Mesenchymal stem cell (in vitro differentiated cells and primary cell): ENCODE data around the gene MYLK.
A peak's percentile ranks its signal among the peaks of the same experiment; 100 is the strongest.

Experiments used
- DNase-seq: peaks from one replicate; pipeline ENCODE4 v3.0.0-alpha.2; 2013
- H2AFZ ChIP-seq: one replicate; pipeline ENCODE4 v1.6.1; 2013; ENCODE audit warnings: low read depth, mild to moderate bottlenecking, control low read depth, inconsistent platforms, low read length, moderate library complexity
- H2AK5ac ChIP-seq: 2 replicates; pipeline ENCODE4 v1.6.1; 2013; ENCODE audit warnings: low read length, moderate library complexity, mild to moderate bottlenecking, inconsistent platforms; ENCODE audit not compliant: severe bottlenecking
- H2BK120ac ChIP-seq: one replicate; pipeline ENCODE4 v1.6.1; 2013; ENCODE audit warnings: low read depth, mild to moderate bottlenecking, inconsistent platforms, low read length, moderate library complexity
- H2BK12ac ChIP-seq, 2 experiments: one replicate each; pipeline ENCODE4 v1.6.1; 2013; ENCODE audit warnings: inconsistent platforms in 2 of 2, low read length in 2 of 2, mild to moderate bottlenecking in 2 of 2, moderate library complexity in 2 of 2, control low read depth in 1 of 2
- H2BK15ac ChIP-seq: one replicate; pipeline ENCODE4 v1.6.1; 2013; ENCODE audit warnings: mild to moderate bottlenecking, low read depth, inconsistent platforms; ENCODE audit not compliant: poor library complexity, severe bottlenecking
- H2BK5ac ChIP-seq: 2 replicates; pipeline ENCODE4 v1.6.1; 2013; ENCODE audit warnings: low read depth, mild to moderate bottlenecking, low read length, control low read depth, inconsistent platforms; ENCODE audit not compliant: poor library complexity, severe bottlenecking
- H3K14ac ChIP-seq, 2 experiments: one replicate each; pipeline ENCODE4 v1.6.1; 2013; ENCODE audit warnings: inconsistent platforms in 2 of 2, low read length in 2 of 2, control low read depth in 1 of 2, mild to moderate bottlenecking in 1 of 2, moderate library complexity in 1 of 2
- H3K18ac ChIP-seq, 2 experiments: one replicate each; pipeline ENCODE4 v1.6.1; 2013; ENCODE audit warnings: inconsistent platforms in 2 of 2, low read length in 2 of 2, control low read depth in 1 of 2, low read depth in 1 of 2, mild to moderate bottlenecking in 1 of 2
- H3K23ac ChIP-seq, 2 experiments: one replicate each; pipeline ENCODE4 v1.6.1; 2013; ENCODE audit warnings: inconsistent platforms in 2 of 2, low read length in 2 of 2, mild to moderate bottlenecking in 2 of 2, moderate library complexity in 2 of 2, control low read depth in 1 of 2
- H3K27ac ChIP-seq: 2 replicates; pipeline ENCODE4 v1.5.1; 2013; ENCODE audit warnings: mild to moderate bottlenecking, moderate library complexity, low read length, control low read depth, inconsistent platforms; ENCODE audit not compliant: poor library complexity, severe bottlenecking
- H3K27me3 ChIP-seq, 2 experiments: 2 replicates each; pipeline versions ENCODE4 v1.6.1 to v1.7.0; 2013; ENCODE audit warnings: low read length in 2 of 2, mild to moderate bottlenecking in 2 of 2, moderate library complexity in 2 of 2, control low read depth in 1 of 2, inconsistent platforms in 1 of 2; ENCODE audit not compliant: control insufficient read depth in 1 of 2, insufficient read depth in 1 of 2
- H3K36me3 ChIP-seq, 2 experiments: 2 replicates each; pipeline versions ENCODE4 v1.6.1 to v1.7.0; 2013; ENCODE audit warnings: low read length in 2 of 2, control low read depth in 1 of 2, inconsistent platforms in 1 of 2, low read depth in 1 of 2, mild to moderate bottlenecking in 1 of 2; ENCODE audit not compliant: insufficient read depth in 2 of 2, control insufficient read depth in 1 of 2
- H3K4ac ChIP-seq, 2 experiments: one replicate each; pipeline ENCODE4 v1.6.1; 2013; ENCODE audit warnings: inconsistent platforms in 2 of 2, low read length in 2 of 2, mild to moderate bottlenecking in 2 of 2, moderate library complexity in 2 of 2, control low read depth in 1 of 2, low read depth in 1 of 2
- H3K4me1 ChIP-seq: 2 replicates; pipeline ENCODE4 v1.6.1; 2013; ENCODE audit warnings: low read depth, low read length, control low read depth; ENCODE audit not compliant: control insufficient read depth, insufficient read depth
- H3K4me2 ChIP-seq: 2 replicates; pipeline ENCODE4 v1.6.1; 2013; ENCODE audit warnings: low read length, mild to moderate bottlenecking, inconsistent platforms; ENCODE audit not compliant: poor library complexity, severe bottlenecking
- H3K4me3 ChIP-seq, 2 experiments: 2 replicates each; pipeline versions ENCODE4 v1.5.1 to v1.7.0; 2013; ENCODE audit warnings: low read length in 2 of 2, mild to moderate bottlenecking in 2 of 2, control low read depth in 1 of 2, low read depth in 1 of 2; ENCODE audit not compliant: insufficient read depth in 1 of 2
- H3K79me1 ChIP-seq: replicated peaks from 2 replicates; pipeline ENCODE4 v1.6.1; 2013; ENCODE audit warnings: mild to moderate bottlenecking, control low read depth, low read length, inconsistent platforms; ENCODE audit not compliant: poor library complexity, severe bottlenecking
- H3K9ac ChIP-seq: 2 replicates; pipeline ENCODE4 v1.7.0; 2013; ENCODE audit warnings: mild to moderate bottlenecking, low read length, moderate library complexity
- H3K9me3 ChIP-seq: 2 replicates; pipeline ENCODE4 v1.7.0; 2013; ENCODE audit warnings: mild to moderate bottlenecking, low read length; ENCODE audit not compliant: control insufficient read depth
- H4K8ac ChIP-seq: one replicate; pipeline ENCODE4 v1.6.1; 2013; ENCODE audit warnings: inconsistent platforms, mild to moderate bottlenecking, low read length, moderate library complexity
- H4K91ac ChIP-seq: one replicate; pipeline ENCODE4 v1.6.1; 2013; ENCODE audit warnings: mild to moderate bottlenecking, low read length, inconsistent platforms
- WGBS: methylation state at CpG from one replicate; pipeline ENCODE4 v1.1.7; 2013; ENCODE audit warnings: mixed read lengths; 5-methylcytosine and 5-hydroxymethylcytosine counted together

MYLK gene

GRCh38 chr3:123757281-123757940 is 126.7 kb downstream of the MYLK start:
- Histone ChIP-seq H3K4me3 (peak overlapping the region in 1 of 2 experiments; percentile 21), H2AK5ac (peak overlapping the region; percentile 66), H3K27me3 (no peaks in the 10 kb centered on the region), H3K36me3 (no peaks in the 10 kb centered on the region), H3K23ac (peak overlapping the region in 1 of 2 experiments; percentile 20), H3K27ac (peak overlapping the region; percentile 99), H2AFZ (no peak overlapping the region), H3K4me2 (no peak overlapping the region), H3K79me1 (peaks cover 7% of the 10 kb centered on the region), H2BK12ac (peak overlapping the region; percentile 11 to 95), H3K9ac (peak overlapping the region; percentile 42), H3K4ac (peak overlapping the region; percentile 13 to 29), H2BK5ac (peak overlapping the region; percentile 98), H3K18ac (peak overlapping the region; percentile 67 to 96), H4K8ac (peak overlapping the region; percentile 87), H3K4me1 (peaks cover 26% of the 10 kb centered on the region), H2BK15ac (peak overlapping the region; percentile 97), H3K9me3 (no peaks in the 10 kb centered on the region), H2BK120ac (no peak overlapping the region), H3K14ac (peak overlapping the region in 1 of 2 experiments; percentile 12), H4K91ac (peak overlapping the region; percentile 93)
- peak; percentile 46 for DNase-seq
- 88% methylated on average over 5 of the region's 5 CpGs for WGBS

GRCh38 chr3:123755501-123755900 is 128.6 kb downstream of the MYLK start:
- Histone ChIP-seq H3K79me1 (peaks cover 11% of the 10 kb centered on the region), H2BK15ac (no peak overlapping the region), H3K4me2 (peak overlapping the region; percentile 5), H4K91ac (peak overlapping the region; percentile 48), H3K4me3 (no peak overlapping the region), H3K27ac (peak overlapping the region; percentile 99), H3K14ac (no peak overlapping the region), H3K23ac (no peak overlapping the region), H3K9ac (no peak overlapping the region), H3K27me3 (no peaks in the 10 kb centered on the region), H2BK120ac (no peak overlapping the region), H3K18ac (peak overlapping the region in 1 of 2 experiments; percentile 77), H3K9me3 (no peaks in the 10 kb centered on the region), H4K8ac (peak overlapping the region; percentile 76), H2AK5ac (peak overlapping the region; percentile 100), H3K36me3 (peaks cover 8 to 9% of the 10 kb centered on the region in 2 experiments), H2BK12ac (peak overlapping the region; percentile 10 to 67), H3K4me1 (peaks cover 31% of the 10 kb centered on the region), H2BK5ac (peak overlapping the region; percentile 99), H2AFZ (no peak overlapping the region), H3K4ac (peak overlapping the region in 1 of 2 experiments; percentile 37)
- WGBS = 89% methylated on average over 2 of the region's 2 CpGs
- no peak for DNase-seq

- no peak for DNase-seq
- Histone ChIP-seq H3K18ac (peak overlapping the region in 1 of 2 experiments; percentile 2), H3K36me3 (peaks cover 8 to 9% of the 10 kb centered on the region in 2 experiments), H3K4me2 (peak overlapping the region; percentile 12), H2BK12ac (no peak overlapping the region), H3K14ac (no peak overlapping the region), H3K9ac (no peak overlapping the region), H3K27ac (peak overlapping the region; percentile 99), H2AFZ (no peak overlapping the region), H3K9me3 (no peaks in the 10 kb centered on the region), H3K23ac (no peak overlapping the region), H3K27me3 (no peaks in the 10 kb centered on the region), H2AK5ac (peak overlapping the region; percentile 37), H3K79me1 (peaks cover 11% of the 10 kb centered on the region), H2BK5ac (peak overlapping the region; percentile 60), H3K4me3 (no peak overlapping the region), H4K8ac (no peak overlapping the region), H4K91ac (no peak overlapping the region), H3K4me1 (peaks cover 31% of the 10 kb centered on the region), H2BK120ac (no peak overlapping the region), H3K4ac (peak overlapping the region; percentile 2 to 3), H2BK15ac (no peak overlapping the region)
- 94% methylated on average over 3 of the region's 3 CpGs for WGBS
Measured at GRCh38 chr3:123755085-123755484, 129.0 kb downstream of the MYLK start.

- H3K36me3 ChIP-seq = peaks cover 10 to 17% of the 10 kb centered on the region in 2 experiments
- DNase-seq = no peak
- H3K14ac ChIP-seq = no peak overlapping the region
- no peaks in the 10 kb centered on the region for H3K27me3 ChIP-seq
- H3K18ac ChIP-seq = no peak overlapping the region
- no peak overlapping the region for H3K4me3 ChIP-seq
- no peak overlapping the region for H2BK120ac ChIP-seq
- H3K9me3 ChIP-seq = peaks cover 10% of the 10 kb centered on the region
- peaks cover 31% of the 10 kb centered on the region for H3K4me1 ChIP-seq
- H3K9ac ChIP-seq = no peak overlapping the region
- no peak overlapping the region for H4K91ac ChIP-seq
- no peak overlapping the region for H3K4me2 ChIP-seq
- H2AFZ ChIP-seq = no peak overlapping the region
- no peak overlapping the region for H2BK15ac ChIP-seq
- peaks cover 10% of the 10 kb centered on the region for H3K79me1 ChIP-seq
- no peak overlapping the region for H3K23ac ChIP-seq
- H3K4ac ChIP-seq = no peak overlapping the region
- H3K27ac ChIP-seq = peak overlapping the region; percentile 99
- H2BK5ac ChIP-seq = peak overlapping the region; percentile 95
- H2AK5ac ChIP-seq = peak overlapping the region; percentile 86
- H2BK12ac ChIP-seq = no peak overlapping the region
- no peak overlapping the region for H4K8ac ChIP-seq
Measured at GRCh38 chr3:123753286-123753685, 130.8 kb downstream of the MYLK start.
